HEK293 (cell line): ENCODE data around the gene TAF1B.

Source experiments
- SCRT2 ChIP-seq: fragments of 450-650 bp; formaldehyde crosslinking; IDR thresholded peaks from 2 replicates; pipeline ENCODE4 v1.5.1; 2016; ENCODE audit warnings: missing biosample characterization, missing genetic modification characterization
- SETDB1 ChIP-seq: IDR thresholded peaks from one replicate; pipeline ENCODE4 v1.6.1; 2017; ENCODE audit warnings: mild to moderate bottlenecking, low read length, moderate library complexity, mixed read lengths; ENCODE audit not compliant: insufficient read length
- TCF7L2 ChIP-seq: IDR thresholded peaks from 2 replicates; pipeline ENCODE4 v1.6.1; 2011; ENCODE audit warnings: low read depth, mild to moderate bottlenecking, inconsistent platforms, low read length, moderate library complexity, borderline replicate concordance
- ZBTB1 ChIP-seq: fragments of 450-650 bp; formaldehyde crosslinking; IDR thresholded peaks from 2 replicates; pipeline ENCODE4 v1.5.1; 2016; ENCODE audit warnings: missing biosample characterization, missing genetic modification characterization
- ZBTB7A ChIP-seq: fragments of 450-650 bp; formaldehyde crosslinking; IDR thresholded peaks from 2 replicates; pipeline ENCODE4 v1.5.1; 2016; ENCODE audit warnings: low read depth, missing biosample characterization, missing genetic modification characterization
- ZNF175 ChIP-seq: fragments of 450-650 bp; formaldehyde crosslinking; IDR thresholded peaks from 2 replicates; pipeline ENCODE4 v1.5.1; 2016; ENCODE audit warnings: missing biosample characterization, missing genetic modification characterization
- ZNF184 ChIP-seq: fragments of 450-650 bp; IDR thresholded peaks from 2 replicates; pipeline ENCODE4 v1.5.1; 2018; ENCODE audit warnings: missing biosample characterization, mild to moderate bottlenecking, missing genetic modification characterization
- ZNF24 ChIP-seq: fragments of 450-650 bp; formaldehyde crosslinking; IDR thresholded peaks from 2 replicates; pipeline ENCODE4 v1.5.1; 2016; ENCODE audit warnings: missing biosample characterization, missing genetic modification characterization
- ZNF324 ChIP-seq: fragments of 450-650 bp; formaldehyde crosslinking; IDR thresholded peaks from 2 replicates; pipeline ENCODE4 v1.5.1; 2016; ENCODE audit warnings: missing biosample characterization, missing genetic modification characterization
- ZNF776 ChIP-seq: fragments of 450-650 bp; formaldehyde crosslinking; IDR thresholded peaks from 2 replicates; pipeline ENCODE4 v1.5.0; 2017; ENCODE audit warnings: missing biosample characterization, missing genetic modification characterization, borderline replicate concordance
- ZNF830 ChIP-seq: fragments of 450-650 bp; IDR thresholded peaks from 2 replicates; pipeline ENCODE4 v1.5.0; 2018; ENCODE audit warnings: missing biosample characterization, missing genetic modification characterization, low read depth, mild to moderate bottlenecking, moderate library complexity
- ZNF837 ChIP-seq: fragments of 450-650 bp; formaldehyde crosslinking; IDR thresholded peaks from 2 replicates; pipeline ENCODE4 v1.5.1; 2016; ENCODE audit warnings: missing biosample characterization, missing genetic modification characterization
- TF ChIP-seq, protein P1 (sequence below): fragments of 450-650 bp; formaldehyde crosslinking; IDR thresholded peaks from 2 replicates; pipeline ENCODE4 v1.5.1; 2016; ENCODE audit warnings: missing biosample characterization, missing genetic modification characterization
- TF ChIP-seq, protein P2 (sequence below): fragments of 450-650 bp; formaldehyde crosslinking; IDR thresholded peaks from 2 replicates; pipeline ENCODE4 v1.5.1; 2016; ENCODE audit warnings: missing biosample characterization, missing genetic modification characterization

DNA sequence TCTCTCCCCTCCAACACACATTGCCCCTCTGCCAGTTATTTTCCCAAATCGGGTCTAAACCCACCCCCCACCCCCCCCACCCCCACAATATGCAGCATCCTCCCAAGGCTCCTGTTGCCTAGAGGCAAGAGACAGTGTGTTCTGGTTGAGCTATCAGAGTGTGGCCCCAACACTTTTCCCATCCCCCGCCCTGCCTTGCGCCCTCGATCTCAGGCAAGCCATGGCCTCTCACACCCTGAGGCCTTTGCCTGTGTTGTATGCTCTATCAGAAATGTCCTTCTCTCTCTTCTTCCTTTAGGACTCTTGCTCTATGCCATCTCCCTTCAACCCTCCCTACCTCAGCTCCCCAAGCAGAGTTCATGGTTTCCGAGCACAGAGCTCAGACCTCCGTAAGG is 98.7 kb downstream of the TAF1B start:
- TF ChIP-seq ZNF324 (tag by site-specific recombination): no peak
- TF ChIP-seq, protein P1, sequence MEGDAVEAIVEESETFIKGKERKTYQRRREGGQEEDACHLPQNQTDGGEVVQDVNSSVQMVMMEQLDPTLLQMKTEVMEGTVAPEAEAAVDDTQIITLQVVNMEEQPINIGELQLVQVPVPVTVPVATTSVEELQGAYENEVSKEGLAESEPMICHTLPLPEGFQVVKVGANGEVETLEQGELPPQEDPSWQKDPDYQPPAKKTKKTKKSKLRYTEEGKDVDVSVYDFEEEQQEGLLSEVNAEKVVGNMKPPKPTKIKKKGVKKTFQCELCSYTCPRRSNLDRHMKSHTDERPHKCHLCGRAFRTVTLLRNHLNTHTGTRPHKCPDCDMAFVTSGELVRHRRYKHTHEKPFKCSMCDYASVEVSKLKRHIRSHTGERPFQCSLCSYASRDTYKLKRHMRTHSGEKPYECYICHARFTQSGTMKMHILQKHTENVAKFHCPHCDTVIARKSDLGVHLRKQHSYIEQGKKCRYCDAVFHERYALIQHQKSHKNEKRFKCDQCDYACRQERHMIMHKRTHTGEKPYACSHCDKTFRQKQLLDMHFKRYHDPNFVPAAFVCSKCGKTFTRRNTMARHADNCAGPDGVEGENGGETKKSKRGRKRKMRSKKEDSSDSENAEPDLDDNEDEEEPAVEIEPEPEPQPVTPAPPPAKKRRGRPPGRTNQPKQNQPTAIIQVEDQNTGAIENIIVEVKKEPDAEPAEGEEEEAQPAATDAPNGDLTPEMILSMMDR: no peak
- no peak for TF ChIP-seq ZNF175 (tag by site-specific recombination)
- TF ChIP-seq SCRT2 (tag by site-specific recombination): no peak
- no peak for TF ChIP-seq ZBTB1 (tag by site-specific recombination)
- no peak for TF ChIP-seq ZBTB7A (tag by site-specific recombination)
- TF ChIP-seq ZNF830: no peak
- no peak for TF ChIP-seq ZNF184
- TF ChIP-seq TCF7L2: no peak
- TF ChIP-seq ZNF24: no peak
- TF ChIP-seq, protein P2, sequence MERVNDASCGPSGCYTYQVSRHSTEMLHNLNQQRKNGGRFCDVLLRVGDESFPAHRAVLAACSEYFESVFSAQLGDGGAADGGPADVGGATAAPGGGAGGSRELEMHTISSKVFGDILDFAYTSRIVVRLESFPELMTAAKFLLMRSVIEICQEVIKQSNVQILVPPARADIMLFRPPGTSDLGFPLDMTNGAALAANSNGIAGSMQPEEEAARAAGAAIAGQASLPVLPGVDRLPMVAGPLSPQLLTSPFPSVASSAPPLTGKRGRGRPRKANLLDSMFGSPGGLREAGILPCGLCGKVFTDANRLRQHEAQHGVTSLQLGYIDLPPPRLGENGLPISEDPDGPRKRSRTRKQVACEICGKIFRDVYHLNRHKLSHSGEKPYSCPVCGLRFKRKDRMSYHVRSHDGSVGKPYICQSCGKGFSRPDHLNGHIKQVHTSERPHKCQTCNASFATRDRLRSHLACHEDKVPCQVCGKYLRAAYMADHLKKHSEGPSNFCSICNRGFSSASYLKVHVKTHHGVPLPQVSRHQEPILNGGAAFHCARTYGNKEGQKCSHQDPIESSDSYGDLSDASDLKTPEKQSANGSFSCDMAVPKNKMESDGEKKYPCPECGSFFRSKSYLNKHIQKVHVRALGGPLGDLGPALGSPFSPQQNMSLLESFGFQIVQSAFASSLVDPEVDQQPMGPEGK (tag by site-specific recombination): no peak
- no peak for TF ChIP-seq SETDB1
- no peak for TF ChIP-seq ZNF837 (tag by site-specific recombination)
- TF ChIP-seq ZNF776 (tag by site-specific recombination): no peak
